Tibial nerve (tissue), 4 donors: ENCODE results near the gene SLC48A1. TPM values are rescaled to one million over a fixed set of nuclear protein-coding genes. Genes with fewer than 3 reads are reported as not detected.

Experiments
- DNase-seq, 2 donors: peaks; one replicate each; pipeline ENCODE4 v3.0.0-alpha.2; 2019; ENCODE audit warnings: low spot score in 2 of 2
- H3K27ac ChIP-seq, 4 donors: fragments of 200-600 bp; sonication (generic) in 3 of 4; one replicate each; pipeline ENCODE4 v1.5.1; 2017 to 2019; ENCODE audit warnings: mild to moderate bottlenecking in 1 of 4
- H3K27me3 ChIP-seq, 2 donors: fragments of 200-600 bp; sonication (generic) in 1 of 2; one replicate each; pipeline versions ENCODE4 v1.5.1 to v1.6.0; 2017 to 2019
- H3K36me3 ChIP-seq, 3 donors: fragments of 200-600 bp; sonication (generic); one replicate each; pipeline ENCODE4 v1.5.1; 2018 to 2019
- H3K4me1 ChIP-seq, 4 donors: fragments of 200-600 bp; sonication (generic) in 3 of 4; one replicate each; pipeline ENCODE4 v1.5.1; 2017 to 2019
- H3K4me3 ChIP-seq, 4 donors: fragments of 200-600 bp; sonication (generic) in 3 of 4; one replicate each; pipeline ENCODE4 v1.5.1; 2017 to 2019; ENCODE audit warnings: mild to moderate bottlenecking in 1 of 4, moderate library complexity in 1 of 4
- H3K9me3 ChIP-seq, 4 donors: fragments of 200-600 bp; sonication (generic) in 3 of 4; one replicate each; pipeline ENCODE4 v1.5.1; 2017 to 2019
- EP300 ChIP-seq, 2 donors: sonication (generic); formaldehyde crosslinking; IDR thresholded peaks; one replicate each; pipeline ENCODE4 v1.6.1; 2017; ENCODE audit warnings: antibody characterized with exemption in 2 of 2, mild to moderate bottlenecking in 1 of 2
- POLR2A ChIP-seq, 2 donors: fragments of 450-650 bp; IDR thresholded peaks; one replicate each; pipeline ENCODE4 v1.6.1; 2017; ENCODE audit warnings: antibody characterized with exemption in 2 of 2, mild to moderate bottlenecking in 2 of 2, moderate library complexity in 2 of 2
- WGBS, 2 donors: methylation state at CpG; one replicate each; pipeline ENCODE4 v1.1.5; 2018; 5-methylcytosine and 5-hydroxymethylcytosine counted together
- total RNA-seq, 4 donors: library from RNA; depleted of rRNA; stranded (reverse); fragments of >200 nt; gene quantifications; one replicate each; pipeline ENCODE4 v1.1.0, GENCODE V29; 2016
- TF ChIP-seq, protein P1 (sequence below), 5 experiments: fragments of 200-600 bp in 3 of 5; fragments of 450-650 bp in 2 of 5; sonication (generic) in 3 of 5; IDR thresholded peaks; one replicate each; pipeline ENCODE4 v1.5.1; 2016 to 2019; ENCODE audit warnings: antibody characterized with exemption in 5 of 5, mild to moderate bottlenecking in 3 of 5, moderate library complexity in 2 of 5

SLC48A1 gene
- total RNA-seq, 4 donors from 2014 or later = 24.6 to 37.9 (median 33.8) TPM

DNA sequence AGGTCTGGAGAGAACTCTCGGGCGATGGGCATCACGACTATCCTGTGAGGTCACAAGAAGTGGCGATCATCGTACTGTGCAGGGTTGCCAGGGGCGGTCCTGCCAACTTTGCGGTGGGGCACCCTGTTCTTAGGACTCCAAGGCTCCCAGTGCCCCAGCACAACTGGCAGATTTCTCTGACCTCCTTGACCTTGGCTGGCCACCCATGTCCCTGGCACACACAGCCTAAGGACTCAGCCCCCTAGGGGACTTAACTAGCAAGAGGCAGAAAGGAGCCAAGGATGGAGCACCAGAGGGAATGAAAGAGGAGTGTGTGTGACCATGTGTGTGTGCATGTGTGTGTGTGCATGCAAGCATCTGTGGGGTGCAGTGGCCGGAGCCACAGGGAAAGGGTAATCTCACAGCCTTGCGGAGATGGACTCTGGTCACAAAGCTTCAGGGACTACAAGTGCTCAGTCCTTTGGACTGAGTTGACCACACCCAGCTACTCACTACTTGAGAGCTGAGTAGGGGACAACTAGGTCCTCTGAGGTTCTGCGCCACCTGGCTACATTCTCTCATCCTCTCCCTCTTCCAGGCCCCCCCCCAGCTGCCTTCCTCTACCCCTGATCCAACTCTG is 13.7 kb downstream of the SLC48A1 start:
- peak overlapping the region; percentile 30 to 86 (median 66) for H3K27ac ChIP-seq
- no peak overlapping the region for H3K4me3 ChIP-seq
- no peak for DNase-seq
- TF ChIP-seq, protein P1, sequence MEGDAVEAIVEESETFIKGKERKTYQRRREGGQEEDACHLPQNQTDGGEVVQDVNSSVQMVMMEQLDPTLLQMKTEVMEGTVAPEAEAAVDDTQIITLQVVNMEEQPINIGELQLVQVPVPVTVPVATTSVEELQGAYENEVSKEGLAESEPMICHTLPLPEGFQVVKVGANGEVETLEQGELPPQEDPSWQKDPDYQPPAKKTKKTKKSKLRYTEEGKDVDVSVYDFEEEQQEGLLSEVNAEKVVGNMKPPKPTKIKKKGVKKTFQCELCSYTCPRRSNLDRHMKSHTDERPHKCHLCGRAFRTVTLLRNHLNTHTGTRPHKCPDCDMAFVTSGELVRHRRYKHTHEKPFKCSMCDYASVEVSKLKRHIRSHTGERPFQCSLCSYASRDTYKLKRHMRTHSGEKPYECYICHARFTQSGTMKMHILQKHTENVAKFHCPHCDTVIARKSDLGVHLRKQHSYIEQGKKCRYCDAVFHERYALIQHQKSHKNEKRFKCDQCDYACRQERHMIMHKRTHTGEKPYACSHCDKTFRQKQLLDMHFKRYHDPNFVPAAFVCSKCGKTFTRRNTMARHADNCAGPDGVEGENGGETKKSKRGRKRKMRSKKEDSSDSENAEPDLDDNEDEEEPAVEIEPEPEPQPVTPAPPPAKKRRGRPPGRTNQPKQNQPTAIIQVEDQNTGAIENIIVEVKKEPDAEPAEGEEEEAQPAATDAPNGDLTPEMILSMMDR (IDR thresholded peaks at IDR 0.05) = no peak
- no peak for TF ChIP-seq EP300 (IDR thresholded peaks at IDR 0.05)
- no peak for TF ChIP-seq POLR2A (IDR thresholded peaks at IDR 0.05)
- no peaks in the 10 kb centered on the region for H3K9me3 ChIP-seq
- H3K36me3 ChIP-seq = peaks cover 7 to 100% (median 53%) of the 10 kb centered on the region in 3 donors
- peaks cover 0 to 44% (median 8%) of the 10 kb centered on the region in 4 donors for H3K4me1 ChIP-seq
- no peaks in the 10 kb centered on the region for H3K27me3 ChIP-seq
- WGBS, 2 donors = 81 to 90% methylated on average over 5 to 10 of the region's 10 CpGs

DNA sequence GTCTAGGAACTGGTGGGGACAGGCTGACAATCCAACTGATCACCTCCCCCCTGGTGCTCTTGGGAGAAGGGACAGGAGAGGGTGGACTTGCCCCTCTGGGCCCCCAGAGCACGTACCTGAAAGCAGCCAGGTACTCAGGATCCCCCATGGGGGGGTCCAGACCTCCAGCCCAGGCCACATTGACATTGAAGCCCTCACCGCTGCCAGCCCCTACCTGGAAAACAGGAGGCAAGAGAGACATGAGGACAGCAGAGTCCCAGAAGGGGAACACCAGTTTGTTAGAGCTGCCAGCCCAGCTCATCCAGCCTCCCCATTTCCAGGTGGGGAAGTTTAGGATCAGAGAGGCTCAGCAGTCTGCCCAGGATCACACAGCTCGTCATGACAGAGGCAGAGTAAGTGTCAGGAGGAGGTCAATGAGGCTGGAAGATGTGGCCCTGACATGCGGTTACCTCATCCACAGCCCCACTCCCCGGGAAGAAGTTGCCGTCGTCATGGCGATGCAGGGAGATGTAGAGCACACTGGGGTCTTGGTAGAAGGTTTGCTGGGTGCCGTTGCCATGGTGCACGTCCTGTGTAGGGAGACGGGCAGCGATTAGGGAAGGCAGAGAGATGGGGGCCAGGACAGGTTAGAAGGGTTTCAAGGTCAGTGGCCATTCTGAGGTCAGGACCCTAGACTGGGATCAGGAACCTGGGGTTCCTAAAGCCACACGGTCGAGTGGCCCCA is 14.7 kb downstream of the SLC48A1 start:
- WGBS, 2 donors = 75 to 76% methylated on average over 14 of the region's 14 CpGs

DNA sequence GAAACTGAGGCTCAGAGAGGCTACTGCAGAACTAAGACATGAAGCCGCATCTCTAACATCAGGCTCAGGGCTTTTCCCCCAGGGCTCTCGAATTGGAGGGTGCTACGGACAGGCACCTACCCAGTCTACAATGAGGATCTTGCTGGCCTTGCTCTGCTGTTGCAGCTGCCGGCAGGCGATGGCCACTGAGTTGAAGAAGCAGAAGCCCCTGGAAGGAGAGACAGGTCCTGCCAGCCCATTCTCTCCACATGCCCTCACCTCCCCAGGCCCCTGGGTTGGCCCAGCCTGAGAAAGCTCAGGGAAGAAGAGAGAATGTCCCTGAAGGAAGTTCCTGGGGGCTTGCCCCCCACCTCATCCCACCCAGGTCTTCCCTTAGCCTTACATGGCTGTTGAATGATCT is 16.1 kb downstream of the SLC48A1 start:
- Histone ChIP-seq H3K9me3 (no peaks in the 10 kb centered on the region), H3K36me3 (peaks cover 10 to 100% (median 48%) of the 10 kb centered on the region in 3 donors)
- DNase-seq = no peak

More for the DNA sequence above, 14.7 kb downstream of the SLC48A1 start:
- H3K4me3 ChIP-seq = no peak overlapping the region
- H3K36me3 ChIP-seq = peaks cover 7 to 100% (median 54%) of the 10 kb centered on the region in 3 donors
- peaks cover 0 to 38% (median 8%) of the 10 kb centered on the region in 4 donors for H3K4me1 ChIP-seq
- H3K9me3 ChIP-seq = no peaks in the 10 kb centered on the region
- no peak for DNase-seq
- no peaks in the 10 kb centered on the region for H3K27me3 ChIP-seq
- no peak for TF ChIP-seq POLR2A (IDR thresholded peaks at IDR 0.05)
- H3K27ac ChIP-seq = peak overlapping the region in 2 of 4 donors; percentile 13 to 77

DNA sequence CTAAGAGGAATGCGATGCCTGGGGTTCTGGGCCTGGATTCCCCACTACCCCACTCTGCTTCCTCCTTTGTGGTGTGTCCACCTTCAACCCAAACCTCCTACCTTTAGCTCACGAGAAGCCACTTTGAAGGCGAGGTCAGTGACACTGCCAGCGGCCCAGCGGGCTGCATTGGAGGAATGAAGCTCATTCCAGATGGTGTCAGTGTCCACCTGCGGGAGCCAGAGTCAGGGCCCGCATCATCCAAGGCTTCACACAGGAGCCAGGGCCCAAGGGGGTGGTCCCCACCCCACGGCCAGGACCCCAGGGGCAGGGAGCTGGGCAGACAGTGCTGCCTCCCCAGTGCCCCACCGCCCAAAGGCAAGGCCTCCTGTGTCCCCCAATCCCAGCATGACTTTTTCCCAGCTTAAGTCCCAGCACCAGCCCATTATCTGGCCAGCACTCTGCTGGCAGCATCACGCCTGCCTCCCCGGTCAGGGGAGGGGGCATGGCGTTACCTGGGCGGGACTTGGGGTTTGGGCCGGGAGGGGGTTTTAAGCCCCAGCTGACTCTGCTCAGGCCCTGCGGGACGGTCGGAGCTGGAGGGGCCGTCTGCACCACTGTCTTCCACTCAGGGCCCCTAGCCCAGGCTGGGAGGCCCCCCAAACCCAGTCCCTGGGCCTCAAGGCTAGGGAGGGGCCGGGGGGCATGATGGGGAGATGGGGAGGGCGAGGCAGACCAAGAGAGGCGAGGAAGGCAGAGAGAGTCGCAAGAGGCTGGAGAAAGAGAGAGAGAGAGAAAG is 16.9 kb downstream of the SLC48A1 start:
- no peak for TF ChIP-seq EP300 (IDR thresholded peaks at IDR 0.05)
- no peak for TF ChIP-seq POLR2A (IDR thresholded peaks at IDR 0.05)
- TF ChIP-seq, protein P1 (IDR thresholded peaks at IDR 0.05) = no peak
- Histone ChIP-seq H3K9me3 (no peaks in the 10 kb centered on the region), H3K36me3 (peaks cover 12 to 100% (median 49%) of the 10 kb centered on the region in 3 donors), H3K27ac (peak overlapping the region in 1 of 4 donors; percentile 53), H3K4me1 (peaks cover 0 to 21% (median 8%) of the 10 kb centered on the region in 4 donors), H3K27me3 (no peaks in the 10 kb centered on the region), H3K4me3 (no peak overlapping the region)
- no peak for DNase-seq
- WGBS, 2 donors = 88 to 89% methylated on average over 21 to 22 of the region's 22 CpGs

More for the DNA sequence above, 16.1 kb downstream of the SLC48A1 start:
- Histone ChIP-seq H3K4me3 (no peak overlapping the region), H3K4me1 (peaks cover 0 to 25% (median 8%) of the 10 kb centered on the region in 4 donors), H3K27ac (no peak overlapping the region), H3K27me3 (no peaks in the 10 kb centered on the region)
- WGBS, 2 donors = 87 to 93% methylated on average over 5 of the region's 5 CpGs
- no peak for TF ChIP-seq POLR2A (IDR thresholded peaks at IDR 0.05)
- no peak for TF ChIP-seq EP300 (IDR thresholded peaks at IDR 0.05)

DNA sequence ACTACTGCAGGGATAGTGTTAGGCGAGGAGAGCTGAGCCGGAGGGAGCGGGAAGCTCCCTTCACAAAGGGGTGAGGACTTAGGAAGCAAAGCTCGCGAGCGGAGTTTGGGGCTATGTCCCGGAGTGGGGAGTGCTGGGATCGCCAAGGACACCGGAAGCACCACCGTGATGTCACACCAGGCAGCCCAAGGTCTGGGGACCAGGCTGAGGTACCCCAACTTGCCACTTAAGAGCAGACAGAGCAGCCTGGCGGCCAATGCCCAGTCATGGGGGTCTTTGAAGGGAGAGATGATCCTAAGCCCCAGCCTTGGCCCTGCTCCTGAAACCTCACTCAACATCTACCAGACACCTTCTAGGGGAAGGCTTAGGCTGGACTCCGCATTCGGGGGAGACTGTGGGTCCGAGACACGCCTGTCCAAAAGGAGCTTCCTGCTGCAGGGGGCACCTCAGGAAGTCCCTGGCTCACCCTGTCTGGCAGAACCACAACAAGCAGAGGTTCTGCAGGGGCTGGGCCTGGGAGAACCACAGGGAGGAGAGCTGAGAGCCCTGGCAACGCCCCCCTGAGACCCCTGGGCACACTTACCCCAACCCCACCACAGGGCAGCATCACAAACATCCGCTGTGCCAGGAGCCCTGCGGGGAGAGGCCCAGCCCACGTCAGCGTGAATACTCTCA is 17.8 kb downstream of the SLC48A1 start:
- Histone ChIP-seq H3K27me3 (no peaks in the 10 kb centered on the region), H3K27ac (peak overlapping the region in 2 of 4 donors; percentile 28 to 53), H3K9me3 (no peaks in the 10 kb centered on the region), H3K36me3 (peaks cover 17 to 100% (median 51%) of the 10 kb centered on the region in 3 donors), H3K4me1 (peaks cover 0 to 21% (median 8%) of the 10 kb centered on the region in 4 donors), H3K4me3 (no peak overlapping the region)
- TF ChIP-seq POLR2A (IDR thresholded peaks at IDR 0.05) (no peak), EP300 (IDR thresholded peaks at IDR 0.05) (no peak)
- TF ChIP-seq, protein P1 (IDR thresholded peaks at IDR 0.05) = no peak
- WGBS, 2 donors = 88 to 95% methylated on average over 20 of the region's 20 CpGs
- DNase-seq = no peak
